A549 (cell line): ENCODE data around the gene VWA8. TPM values are rescaled to one million over a fixed set of nuclear protein-coding genes. Genes with fewer than 3 reads are reported as not detected.

Source experiments
- ATAC-seq, 2 experiments: fragments of 200-7000 bp in 1 of 2; fragments of >200 bp in 1 of 2; cut with Nextera tagmentation in 1 of 2; cut with Tn5 transposase in 1 of 2; 3 replicates each; pipeline versions ENCODE4 v1.8.0 to v1.9.1; 2018 to 2020; ENCODE audit warnings: mild to moderate bottlenecking in 1 of 2, moderate library complexity in 1 of 2
- CTCF ChIA-PET: fragments of 300-600 bp; sonication (Branson Sonifier 250); formaldehyde crosslinking; extraction: SDS; loops from one replicate; lab custom pipeline; 2021; ENCODE audit warnings: antibody characterized with exemption, inconsistent platforms; lab: Yijun Ruan, JAX
- POLR2A ChIA-PET: fragments of 350-600 bp; formaldehyde crosslinking; extraction: SDS; loops from one replicate; lab custom pipeline; 2021; ENCODE audit warnings: antibody characterized with exemption, inconsistent platforms; lab: Yijun Ruan, JAX
- DNase-seq, 2 experiments: peaks; one replicate each; pipeline versions ENCODE4 v3.0.0 to v3.0.0-alpha.2; 2011 to 2016; ENCODE audit warnings: low read depth in 1 of 2, low spot score in 1 of 2
- FAIRE-seq: peaks from 2 replicates; lab custom pipeline; 2011; peaks lifted over from hg19 to GRCh38; lab: Jason Lieb, UNC
- H3K27ac ChIP-seq, 2 experiments: fragments of >200 bp; sonication (Bioruptor Twin); formaldehyde crosslinking; 3 replicates each; pipeline ENCODE4 v1.5.1; 2016 to 2017
- H3K4me1 ChIP-seq: fragments of >200 bp; sonication (Bioruptor Twin); formaldehyde crosslinking; 3 replicates; pipeline ENCODE4 v1.6.1; 2016
- H3K4me2 ChIP-seq: fragments of >200 bp; sonication (Bioruptor Twin); formaldehyde crosslinking; 3 replicates; pipeline ENCODE4 v1.6.1; 2016
- H3K4me3 ChIP-seq: fragments of >200 bp; sonication (Bioruptor Twin); formaldehyde crosslinking; 3 replicates; pipeline ENCODE4 v1.5.1; 2016
- H3K9me3 ChIP-seq: fragments of >200 bp; sonication (Bioruptor Twin); formaldehyde crosslinking; 3 replicates; pipeline ENCODE4 v1.6.1; 2016
- CEBPB ChIP-seq, 2 experiments: fragments of >200 bp in 1 of 2; sonication (Bioruptor Twin) in 1 of 2; formaldehyde crosslinking in 1 of 2; IDR thresholded peaks; 2 replicates each; pipeline ENCODE4 v1.6.1; 2012 to 2016
- CHD2 ChIP-seq: fragments of 150-350 bp; IDR thresholded peaks from 2 replicates; pipeline ENCODE4 v1.6.1; 2014; ENCODE audit warnings: low read length; ENCODE audit not compliant: partially characterized antibody
- CHD4 ChIP-seq: fragments of 200-600 bp; sonication (generic); IDR thresholded peaks from 2 replicates; pipeline ENCODE4 v1.6.1; 2016; ENCODE audit warnings: antibody characterized with exemption, mild to moderate bottlenecking, borderline replicate concordance
- EHMT2 ChIP-seq: fragments of 200-600 bp; sonication (generic); IDR thresholded peaks from 2 replicates; pipeline ENCODE4 v1.6.1; 2016; ENCODE audit warnings: antibody characterized with exemption, low read depth, mild to moderate bottlenecking, moderate library complexity
- GATA3 ChIP-seq: IDR thresholded peaks from 2 replicates; pipeline ENCODE4 v1.6.1; 2012; ENCODE audit warnings: borderline replicate concordance
- HDAC2 ChIP-seq: fragments of 200-600 bp; sonication (generic); IDR thresholded peaks from 2 replicates; pipeline ENCODE4 v1.6.1; 2016
- HOXA7 ChIP-seq: fragments of 250-450 bp; sonication (Bioruptor Pico); IDR thresholded peaks from 2 replicates; pipeline ENCODE4 v1.5.0; 2020; ENCODE audit warnings: mild to moderate bottlenecking, moderate library complexity
- JUNB ChIP-seq: fragments of >200 bp; sonication (Bioruptor Twin); formaldehyde crosslinking; IDR thresholded peaks from 2 replicates; pipeline ENCODE4 v1.6.1; 2016
- PHF8 ChIP-seq: fragments of 200-600 bp; sonication (generic); IDR thresholded peaks from 2 replicates; pipeline ENCODE4 v1.6.1; 2016; ENCODE audit warnings: low read depth, mild to moderate bottlenecking, antibody characterized with exemption, moderate library complexity, borderline replicate concordance
- POLR2A ChIP-seq: IDR thresholded peaks from 2 replicates; pipeline ENCODE4 v1.6.1; 2012; ENCODE audit warnings: mild to moderate bottlenecking, low read length
- POLR2AphosphoS2 ChIP-seq: conservative IDR thresholded peaks from 2 replicates; pipeline ENCODE4 v1.6.1; 2012; ENCODE audit warnings: low read length, improper control_type of control experiment, inconsistent platforms
- RFX5 ChIP-seq: fragments of 450-650 bp; IDR thresholded peaks from 2 replicates; pipeline ENCODE4 v1.7.1; 2014; ENCODE audit warnings: antibody characterized with exemption, mild to moderate bottlenecking, moderate library complexity
- TP53 ChIP-seq: fragments of 250-450 bp; sonication (Bioruptor Pico); IDR thresholded peaks from 2 replicates; pipeline ENCODE4 v1.5.0; 2021; ENCODE audit warnings: mild to moderate bottlenecking, moderate library complexity
- ZC3H11A ChIP-seq: fragments of 450-650 bp; IDR thresholded peaks from 2 replicates; pipeline ENCODE4 v1.6.1; 2014; ENCODE audit warnings: antibody characterized with exemption, mild to moderate bottlenecking
- ZSCAN20 ChIP-seq: fragments of 250-450 bp; sonication (Bioruptor Pico); IDR thresholded peaks from 2 replicates; pipeline ENCODE4 v1.8.0; 2022; ENCODE audit warnings: mild to moderate bottlenecking, moderate library complexity
- WGBS: methylation state at CpG from one replicate; pipeline ENCODE4 v1.1.6; 2017; ENCODE audit errors: missing lambda C conversion rate; 5-methylcytosine and 5-hydroxymethylcytosine counted together
- polyA plus RNA-seq, 4 experiments: library from polyadenylated mRNA; depleted of rRNA in 3 of 4; stranded (reverse); fragments of >200 nt; fragmentation: RNase III in 1 of 4; extraction: RNeasy Plus Mini Kit Qiagen cat#74134 plus additional on column Dnase treatment in 1 of 4; gene quantifications; 2 replicates in 3 of 4; 3 replicates in 1 of 4; pipeline ENCODE4 v1.2.3, GENCODE V29; 2011 to 2017
- TF ChIP-seq, protein P1 (sequence below): fragments of >200 bp; sonication (Bioruptor Twin); formaldehyde crosslinking; IDR thresholded peaks from 3 replicates; pipeline ENCODE4 v1.5.1; 2016
- TF ChIP-seq, protein P2 (sequence below): fragments of >200 bp; sonication (Bioruptor Twin); formaldehyde crosslinking; IDR thresholded peaks from 2 replicates; pipeline ENCODE4 v1.6.1; 2016
- TF ChIP-seq, protein P3 (sequence below): IDR thresholded peaks from 2 replicates; pipeline ENCODE4 v1.6.1; 2012
- TF ChIP-seq, protein P4 (sequence below): IDR thresholded peaks from 2 replicates; pipeline ENCODE4 v1.6.1; 2012
- TF ChIP-seq, protein P5 (sequence below): fragments of 450-650 bp; IDR thresholded peaks from 2 replicates; pipeline ENCODE4 v1.6.1; 2014; ENCODE audit warnings: antibody characterized with exemption
- TF ChIP-seq, protein P6 (sequence below): fragments of 200-600 bp; sonication (generic); IDR thresholded peaks from 2 replicates; pipeline ENCODE4 v1.6.1; 2016; ENCODE audit warnings: antibody characterized with exemption, mild to moderate bottlenecking, moderate library complexity

The VWA8 gene
- polyA plus RNA-seq, 2 of the 4 experiments (the other 2 are of a cell fraction): 6.4 to 15.3 TPM

DNA sequence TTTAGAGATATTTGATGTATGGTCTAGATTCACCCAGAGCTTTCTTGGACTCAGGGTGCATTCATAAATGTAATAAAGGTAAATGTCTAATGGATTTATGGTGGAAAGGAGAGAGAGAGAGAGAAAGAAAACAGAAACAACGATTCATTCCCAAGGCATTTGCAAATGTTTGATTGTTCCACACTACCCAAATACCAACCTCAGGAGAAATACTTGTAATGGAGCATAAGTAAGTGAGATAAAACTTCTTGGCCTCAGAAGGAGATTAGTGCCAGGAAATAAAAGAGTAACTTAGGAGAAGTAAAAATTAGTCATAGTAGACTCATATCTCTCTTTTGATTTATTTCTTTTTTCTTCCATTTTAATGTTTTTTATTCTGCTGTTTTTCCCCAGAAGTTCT is 46.9 kb upstream of the VWA8 start:
- FAIRE-seq (no peak), DNase-seq (no peak), ATAC-seq (no peak)
- ChIA-PET POLR2A (no interaction called here), CTCF (no interaction called here)
- Histone ChIP-seq H3K4me2 (no peak overlapping the region), H3K4me3 (no peak overlapping the region), H3K4me1 (no peaks in the 10 kb centered on the region), H3K9me3 (no peaks in the 10 kb centered on the region), H3K27ac (no peak overlapping the region)
- WGBS: 7% methylated on average over 1 of the region's 1 CpG
- TF ChIP-seq HOXA7 (no peak), EHMT2 (no peak)
- TF ChIP-seq, protein P1, sequence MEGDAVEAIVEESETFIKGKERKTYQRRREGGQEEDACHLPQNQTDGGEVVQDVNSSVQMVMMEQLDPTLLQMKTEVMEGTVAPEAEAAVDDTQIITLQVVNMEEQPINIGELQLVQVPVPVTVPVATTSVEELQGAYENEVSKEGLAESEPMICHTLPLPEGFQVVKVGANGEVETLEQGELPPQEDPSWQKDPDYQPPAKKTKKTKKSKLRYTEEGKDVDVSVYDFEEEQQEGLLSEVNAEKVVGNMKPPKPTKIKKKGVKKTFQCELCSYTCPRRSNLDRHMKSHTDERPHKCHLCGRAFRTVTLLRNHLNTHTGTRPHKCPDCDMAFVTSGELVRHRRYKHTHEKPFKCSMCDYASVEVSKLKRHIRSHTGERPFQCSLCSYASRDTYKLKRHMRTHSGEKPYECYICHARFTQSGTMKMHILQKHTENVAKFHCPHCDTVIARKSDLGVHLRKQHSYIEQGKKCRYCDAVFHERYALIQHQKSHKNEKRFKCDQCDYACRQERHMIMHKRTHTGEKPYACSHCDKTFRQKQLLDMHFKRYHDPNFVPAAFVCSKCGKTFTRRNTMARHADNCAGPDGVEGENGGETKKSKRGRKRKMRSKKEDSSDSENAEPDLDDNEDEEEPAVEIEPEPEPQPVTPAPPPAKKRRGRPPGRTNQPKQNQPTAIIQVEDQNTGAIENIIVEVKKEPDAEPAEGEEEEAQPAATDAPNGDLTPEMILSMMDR: no peak

DNA sequence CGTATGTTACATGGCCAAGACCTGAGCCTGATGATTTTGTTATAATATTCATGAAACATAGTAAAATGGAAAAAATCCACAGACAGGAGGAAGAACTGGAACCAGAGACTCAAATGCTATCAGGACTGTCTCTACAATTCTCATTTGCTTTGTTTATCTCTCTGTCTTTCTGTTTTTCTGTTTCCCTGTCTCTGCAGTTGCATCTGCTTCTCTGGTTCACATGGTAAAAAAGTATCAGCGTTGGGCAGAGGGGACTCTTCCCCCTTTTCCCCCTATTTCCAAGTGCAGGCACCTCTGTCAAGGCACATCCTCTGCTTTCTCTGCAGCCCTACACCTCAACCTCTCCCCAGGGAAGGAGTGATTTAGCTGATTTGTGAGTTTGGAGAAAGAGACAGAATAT is 41.2 kb upstream of the VWA8 start:
- no peak for ATAC-seq
- H3K9me3 ChIP-seq: no peaks in the 10 kb centered on the region
- ChIA-PET POLR2A (no interaction called here), CTCF (no interaction called here)
- no peak for DNase-seq
- peak overlapping the region in 1 of 2 experiments; percentile 73; a peak in 1 of 6 replicates for H3K27ac ChIP-seq
- TF ChIP-seq RFX5 (no peak), HDAC2 (no peak), CHD2 (no peak), POLR2A (no peak), ZSCAN20 (no peak), PHF8 (no peak), GATA3 (no peak), JUNB (no peak), POLR2AphosphoS2 (no peak), CHD4 (no peak), ZC3H11A (no peak), TP53 (CRISPR knock-in tag) (no peak), CEBPB (IDR thresholded peaks at IDR 0.05) (no peak)
- TF ChIP-seq, protein P2, sequence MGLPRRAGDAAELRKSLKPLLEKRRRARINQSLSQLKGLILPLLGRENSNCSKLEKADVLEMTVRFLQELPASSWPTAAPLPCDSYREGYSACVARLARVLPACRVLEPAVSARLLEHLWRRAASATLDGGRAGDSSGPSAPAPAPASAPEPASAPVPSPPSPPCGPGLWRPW: no peak
- TF ChIP-seq, protein P3, sequence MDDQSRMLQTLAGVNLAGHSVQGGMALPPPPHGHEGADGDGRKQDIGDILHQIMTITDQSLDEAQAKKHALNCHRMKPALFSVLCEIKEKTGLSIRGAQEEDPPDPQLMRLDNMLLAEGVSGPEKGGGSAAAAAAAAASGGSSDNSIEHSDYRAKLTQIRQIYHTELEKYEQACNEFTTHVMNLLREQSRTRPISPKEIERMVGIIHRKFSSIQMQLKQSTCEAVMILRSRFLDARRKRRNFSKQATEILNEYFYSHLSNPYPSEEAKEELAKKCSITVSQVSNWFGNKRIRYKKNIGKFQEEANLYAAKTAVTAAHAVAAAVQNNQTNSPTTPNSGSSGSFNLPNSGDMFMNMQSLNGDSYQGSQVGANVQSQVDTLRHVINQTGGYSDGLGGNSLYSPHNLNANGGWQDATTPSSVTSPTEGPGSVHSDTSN: no peak
- TF ChIP-seq, protein P1: no peak
- TF ChIP-seq, protein P4, sequence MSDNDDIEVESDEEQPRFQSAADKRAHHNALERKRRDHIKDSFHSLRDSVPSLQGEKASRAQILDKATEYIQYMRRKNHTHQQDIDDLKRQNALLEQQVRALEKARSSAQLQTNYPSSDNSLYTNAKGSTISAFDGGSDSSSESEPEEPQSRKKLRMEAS: no peak
- TF ChIP-seq, protein P5, sequence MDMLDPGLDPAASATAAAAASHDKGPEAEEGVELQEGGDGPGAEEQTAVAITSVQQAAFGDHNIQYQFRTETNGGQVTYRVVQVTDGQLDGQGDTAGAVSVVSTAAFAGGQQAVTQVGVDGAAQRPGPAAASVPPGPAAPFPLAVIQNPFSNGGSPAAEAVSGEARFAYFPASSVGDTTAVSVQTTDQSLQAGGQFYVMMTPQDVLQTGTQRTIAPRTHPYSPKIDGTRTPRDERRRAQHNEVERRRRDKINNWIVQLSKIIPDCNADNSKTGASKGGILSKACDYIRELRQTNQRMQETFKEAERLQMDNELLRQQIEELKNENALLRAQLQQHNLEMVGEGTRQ: no peak
- TF ChIP-seq, protein P6, sequence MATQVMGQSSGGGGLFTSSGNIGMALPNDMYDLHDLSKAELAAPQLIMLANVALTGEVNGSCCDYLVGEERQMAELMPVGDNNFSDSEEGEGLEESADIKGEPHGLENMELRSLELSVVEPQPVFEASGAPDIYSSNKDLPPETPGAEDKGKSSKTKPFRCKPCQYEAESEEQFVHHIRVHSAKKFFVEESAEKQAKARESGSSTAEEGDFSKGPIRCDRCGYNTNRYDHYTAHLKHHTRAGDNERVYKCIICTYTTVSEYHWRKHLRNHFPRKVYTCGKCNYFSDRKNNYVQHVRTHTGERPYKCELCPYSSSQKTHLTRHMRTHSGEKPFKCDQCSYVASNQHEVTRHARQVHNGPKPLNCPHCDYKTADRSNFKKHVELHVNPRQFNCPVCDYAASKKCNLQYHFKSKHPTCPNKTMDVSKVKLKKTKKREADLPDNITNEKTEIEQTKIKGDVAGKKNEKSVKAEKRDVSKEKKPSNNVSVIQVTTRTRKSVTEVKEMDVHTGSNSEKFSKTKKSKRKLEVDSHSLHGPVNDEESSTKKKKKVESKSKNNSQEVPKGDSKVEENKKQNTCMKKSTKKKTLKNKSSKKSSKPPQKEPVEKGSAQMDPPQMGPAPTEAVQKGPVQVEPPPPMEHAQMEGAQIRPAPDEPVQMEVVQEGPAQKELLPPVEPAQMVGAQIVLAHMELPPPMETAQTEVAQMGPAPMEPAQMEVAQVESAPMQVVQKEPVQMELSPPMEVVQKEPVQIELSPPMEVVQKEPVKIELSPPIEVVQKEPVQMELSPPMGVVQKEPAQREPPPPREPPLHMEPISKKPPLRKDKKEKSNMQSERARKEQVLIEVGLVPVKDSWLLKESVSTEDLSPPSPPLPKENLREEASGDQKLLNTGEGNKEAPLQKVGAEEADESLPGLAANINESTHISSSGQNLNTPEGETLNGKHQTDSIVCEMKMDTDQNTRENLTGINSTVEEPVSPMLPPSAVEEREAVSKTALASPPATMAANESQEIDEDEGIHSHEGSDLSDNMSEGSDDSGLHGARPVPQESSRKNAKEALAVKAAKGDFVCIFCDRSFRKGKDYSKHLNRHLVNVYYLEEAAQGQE: no peak
- no peak overlapping the region for H3K4me3 ChIP-seq
- WGBS: 54% methylated on average over 2 of the region's 2 CpGs
- no peak for FAIRE-seq
- H3K4me1 ChIP-seq: peaks cover 8% of the 10 kb centered on the region; the same call in 2 of the 3 replicates
- peak overlapping the region; percentile 59 for H3K4me2 ChIP-seq
